ENCODE measurements around the gene SEMA4B.

Gene SEMA4B

DNA sequence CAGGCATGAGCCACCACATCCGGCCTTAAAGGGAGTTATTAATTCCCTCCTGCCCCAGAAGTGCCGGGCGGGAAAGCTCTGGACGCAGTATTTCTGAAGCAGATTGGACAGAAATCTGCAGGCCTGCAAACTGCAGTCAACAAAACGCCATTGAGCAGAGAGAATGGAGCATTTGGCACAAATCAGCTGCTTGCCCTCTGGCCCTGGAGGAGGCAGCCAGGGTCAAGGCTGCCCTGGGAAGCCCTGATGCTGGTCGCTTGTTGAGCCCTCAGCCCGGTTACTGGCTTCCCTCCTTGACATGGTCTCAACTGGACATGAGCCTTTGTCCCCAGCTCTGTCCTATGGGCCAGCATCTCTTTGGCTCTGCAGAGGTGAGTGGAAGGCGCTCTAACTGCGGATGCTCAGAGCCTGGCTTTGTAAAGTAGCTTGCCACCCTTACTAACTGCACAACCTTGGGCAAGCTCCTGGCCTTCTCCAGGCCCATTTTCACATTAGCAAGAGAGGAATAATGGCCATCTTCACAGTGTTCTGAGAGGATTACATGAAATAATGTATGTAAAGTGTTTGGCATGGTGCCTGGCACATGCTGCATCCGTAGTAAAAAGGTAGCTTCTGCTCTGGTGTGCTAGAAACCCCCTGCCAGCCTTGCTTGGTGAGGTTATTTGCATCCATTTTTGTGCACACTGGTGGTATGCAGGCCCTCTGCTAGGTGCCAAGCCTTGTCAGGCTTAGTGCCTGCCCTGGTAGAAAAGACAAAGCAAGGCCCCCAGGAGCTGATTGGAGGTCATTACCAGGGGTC lies 4.1 kb downstream of the SEMA4B start:
- no peak for DNase-seq (ENCODE audit: low read depth)

DNA sequence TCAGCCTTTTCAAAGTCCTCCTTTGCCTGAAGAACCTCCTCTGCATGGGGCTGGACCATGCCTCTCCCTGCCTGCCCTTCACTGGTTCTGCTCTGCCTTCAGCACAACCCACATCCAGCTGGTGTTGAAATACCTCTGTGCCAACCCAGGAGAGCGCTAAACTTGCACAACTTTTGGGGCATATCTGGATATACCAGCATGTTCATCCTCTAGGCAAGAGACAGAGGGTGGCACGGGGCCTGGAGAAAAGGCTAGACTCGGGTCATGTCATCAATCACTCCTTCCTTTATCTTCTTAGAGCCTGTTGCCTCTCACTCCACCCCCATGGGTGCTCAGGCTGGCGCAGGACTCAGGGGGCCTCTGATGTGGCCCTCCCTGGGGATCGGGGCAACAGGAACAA lies 4.8 kb downstream of the SEMA4B start:
- DNase-seq (ENCODE audit: low read depth) = no peak

DNA sequence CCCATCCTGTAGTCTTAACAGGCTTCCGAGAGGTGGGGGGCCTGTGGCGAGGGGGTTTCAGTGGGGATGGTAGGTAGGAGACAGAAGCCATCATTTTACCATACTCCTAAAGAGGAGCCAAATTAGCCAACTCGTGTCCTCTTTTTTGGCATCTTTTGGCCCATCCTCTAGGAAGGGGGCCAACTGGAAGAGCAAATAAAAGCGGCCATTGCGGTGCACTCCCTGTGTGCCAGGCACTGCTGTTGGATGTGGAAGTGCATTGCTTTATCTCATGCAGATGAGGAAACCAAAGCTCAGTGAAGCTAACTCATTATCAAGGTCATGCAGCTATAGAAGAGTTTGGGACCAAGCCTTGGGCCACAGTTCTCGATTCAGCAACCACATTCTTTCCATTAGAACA lies 6.1 kb downstream of the SEMA4B start:
- no peak for DNase-seq (ENCODE audit: low read depth)

DNA sequence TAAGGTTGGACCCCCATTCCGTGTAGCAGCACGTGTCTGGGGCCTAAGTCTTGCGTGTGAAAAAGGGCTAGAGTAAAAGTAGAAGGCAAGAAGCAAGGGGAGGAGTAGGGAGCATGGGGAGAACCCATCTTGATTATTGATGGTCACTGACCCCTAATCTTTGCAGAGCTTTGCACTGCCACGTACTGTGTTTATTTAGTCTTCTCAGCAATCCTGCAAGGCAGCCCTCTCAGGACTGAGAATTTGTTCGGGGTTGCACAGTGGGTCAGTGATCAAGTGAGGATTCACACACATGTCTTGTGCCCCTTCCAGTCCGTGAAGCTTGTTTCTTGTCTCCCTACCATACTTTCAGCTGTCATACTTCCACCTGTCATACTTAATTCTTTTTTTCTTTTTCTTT lies 7.2 kb downstream of the SEMA4B start:
- DNase-seq (ENCODE audit: low read depth) = no peak

DNA sequence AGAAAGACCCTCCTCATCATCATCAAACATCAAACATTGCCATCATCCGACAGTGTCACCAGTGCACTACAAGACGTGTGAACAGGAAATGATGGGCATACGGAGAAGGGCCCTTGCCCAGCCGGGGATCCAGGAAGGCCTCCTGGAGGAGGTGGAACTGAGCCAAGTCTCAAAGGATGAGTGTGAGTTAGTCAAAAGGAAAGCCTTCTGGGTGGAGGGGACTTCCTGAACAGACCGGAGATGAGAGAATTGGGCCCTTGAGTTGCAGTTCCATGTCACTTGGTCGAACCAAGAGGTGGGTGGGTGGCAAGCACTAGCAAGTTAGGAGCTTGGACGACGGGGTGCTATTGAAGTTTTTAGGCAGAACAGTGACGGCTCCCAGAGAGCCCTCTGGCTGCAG lies 8.5 kb downstream of the SEMA4B start:
- DNase-seq (ENCODE audit: low read depth) = no peak

DNA sequence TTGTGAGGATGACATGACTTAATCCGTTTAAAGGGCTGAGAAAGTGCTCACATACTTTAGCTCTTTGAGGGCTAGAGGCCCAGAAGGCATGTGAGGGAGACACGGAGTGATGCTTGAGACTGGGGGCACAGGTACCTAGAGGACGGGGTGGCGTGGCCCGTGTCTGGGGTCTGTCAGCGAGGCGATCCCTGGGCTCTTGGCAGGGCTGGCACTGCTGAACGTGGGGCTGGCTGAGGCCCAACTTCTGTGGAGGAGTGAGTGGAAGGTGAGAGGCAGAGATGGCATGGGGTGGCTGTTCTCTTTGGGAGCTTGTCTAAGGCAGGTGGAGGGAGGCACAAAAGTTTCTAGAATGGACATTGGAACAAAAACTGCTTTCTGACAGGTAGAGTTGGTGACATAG lies 9.5 kb downstream of the SEMA4B start:
- no peak for DNase-seq (ENCODE audit: low read depth)

DNA sequence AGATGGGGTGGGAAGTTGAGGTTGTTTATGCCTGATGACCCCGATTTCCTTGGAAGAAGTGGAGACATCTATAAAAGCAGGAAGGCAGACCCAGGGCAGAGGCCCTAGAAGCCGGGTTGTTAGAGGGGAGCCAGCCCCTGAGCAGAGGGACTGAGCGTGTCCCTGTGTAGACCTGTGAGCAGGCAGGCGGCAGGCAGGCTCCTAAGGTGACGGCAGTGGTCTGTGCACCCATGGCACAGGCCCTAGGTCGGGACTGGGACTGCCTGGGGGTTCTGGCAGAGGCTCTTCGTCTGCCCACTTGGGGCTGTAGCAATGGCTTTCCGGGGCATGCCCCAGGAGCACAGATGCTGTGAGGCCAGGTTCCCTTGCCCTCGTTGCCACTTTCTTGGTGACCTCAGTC lies 9.9 kb downstream of the SEMA4B start:
- no peak for DNase-seq (ENCODE audit: low read depth)

DNA sequence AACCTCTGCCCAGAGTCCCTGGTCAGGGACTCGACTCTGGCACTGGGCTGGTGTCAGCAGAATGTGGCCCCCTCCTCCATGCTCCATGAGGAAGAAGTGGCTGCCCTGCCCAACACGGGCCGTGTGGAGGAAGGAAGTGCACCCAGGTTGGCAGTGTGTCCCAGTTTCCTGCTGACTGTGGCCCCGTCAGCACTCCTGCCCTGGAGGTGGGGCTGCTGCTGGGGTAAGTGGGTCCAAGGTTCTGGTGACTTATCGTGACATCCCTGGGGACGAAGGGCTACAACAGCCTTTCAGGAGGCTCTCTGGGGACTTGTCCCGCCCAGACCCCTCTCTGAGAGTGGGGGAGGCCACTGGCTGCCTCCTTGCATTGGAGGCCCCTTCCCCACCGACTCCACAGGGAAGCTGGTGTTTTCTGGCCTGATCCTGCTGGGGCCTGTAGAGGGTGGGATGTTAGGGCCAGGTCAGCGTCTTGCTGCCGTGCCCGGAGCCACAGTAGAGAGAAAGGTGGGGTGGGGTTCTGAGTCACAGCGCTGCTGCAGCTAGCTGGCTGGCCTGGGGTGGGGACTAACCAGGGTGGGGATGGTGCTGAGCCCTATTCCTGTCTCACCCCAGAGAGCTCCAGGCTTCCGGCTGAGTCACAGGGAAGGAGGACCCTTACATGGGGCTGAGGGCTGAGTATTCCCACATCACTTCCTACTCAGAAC lies 10.5 kb downstream of the SEMA4B start:
- no peak for DNase-seq (ENCODE audit: low read depth)

DNA sequence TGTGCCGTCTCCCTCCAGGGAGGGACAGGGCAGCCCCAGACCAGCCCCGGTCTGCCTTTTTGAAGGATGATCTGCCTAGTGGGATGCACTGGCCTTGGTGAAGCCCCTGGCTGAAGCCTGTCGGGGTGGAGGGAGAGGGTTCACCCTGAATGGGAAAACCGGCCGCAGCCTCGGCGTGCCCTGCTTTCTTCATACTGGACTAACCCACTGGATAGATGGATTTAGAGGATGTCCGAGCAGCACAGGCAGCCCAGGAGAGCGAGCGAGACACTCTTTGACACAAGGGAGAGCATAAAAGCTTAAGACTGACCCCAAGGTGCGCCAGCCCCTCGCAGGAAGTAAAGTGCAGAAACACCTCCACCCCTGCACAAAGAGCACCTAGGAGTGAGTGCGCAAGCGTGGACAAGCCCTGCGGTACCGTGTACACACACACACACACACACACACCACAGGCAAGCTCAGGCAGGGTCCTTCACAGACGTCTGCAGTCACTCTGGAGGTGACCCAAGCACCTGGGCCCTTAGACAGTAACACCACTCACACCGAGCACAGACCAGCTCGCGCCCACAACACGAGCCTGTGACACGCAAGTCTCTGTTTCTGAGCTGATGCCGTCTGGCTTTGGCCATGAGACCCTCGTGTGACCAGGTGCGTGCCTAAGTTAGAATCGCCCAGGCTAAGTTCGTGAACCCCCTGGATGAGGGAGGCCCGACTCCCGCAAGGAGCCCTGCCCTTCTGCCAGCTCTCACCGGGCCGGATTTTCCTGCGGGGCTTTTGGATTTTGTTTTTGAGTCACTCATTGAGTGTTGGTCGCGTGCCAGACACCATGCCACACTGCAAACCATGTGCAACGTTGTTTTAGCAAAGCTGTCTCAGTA lies 11.3 kb downstream of the SEMA4B start:
- no peak for DNase-seq (ENCODE audit: low read depth)

DNA sequence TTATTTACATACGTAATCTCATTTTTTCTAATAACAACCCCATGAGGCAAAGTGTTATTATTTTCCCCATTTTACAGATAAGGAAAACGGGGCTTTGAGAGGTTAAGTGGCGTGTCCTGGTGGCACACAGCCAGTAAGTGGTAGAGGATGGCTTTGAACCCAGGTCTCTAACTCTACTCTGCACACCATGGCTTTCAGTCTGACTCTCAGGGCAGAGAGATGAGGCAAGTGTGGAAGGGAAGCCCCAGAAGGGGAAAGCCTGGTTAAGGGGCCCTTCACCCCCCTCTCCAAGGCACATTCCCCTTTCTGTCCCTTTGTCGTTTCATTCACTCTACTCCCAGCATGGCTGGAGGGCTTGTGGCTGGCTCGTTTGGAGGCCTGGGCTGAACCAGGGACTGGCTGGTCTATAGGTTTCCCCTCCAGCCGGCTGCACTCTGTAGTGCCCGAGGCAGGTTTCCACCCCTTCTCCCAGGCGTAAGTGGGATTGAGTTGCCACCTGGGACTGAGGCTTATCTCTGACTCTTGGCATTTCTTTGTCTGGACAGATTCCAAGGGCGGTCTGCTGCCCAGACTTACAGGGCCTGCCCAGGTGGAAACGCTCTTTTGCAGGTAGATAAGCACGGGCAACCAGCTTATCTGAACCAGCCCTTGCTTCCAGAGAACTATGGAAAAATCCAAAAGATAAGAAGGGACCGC lies 12.1 kb downstream of the SEMA4B start:
- no peak for DNase-seq (ENCODE audit: low read depth)

DNA sequence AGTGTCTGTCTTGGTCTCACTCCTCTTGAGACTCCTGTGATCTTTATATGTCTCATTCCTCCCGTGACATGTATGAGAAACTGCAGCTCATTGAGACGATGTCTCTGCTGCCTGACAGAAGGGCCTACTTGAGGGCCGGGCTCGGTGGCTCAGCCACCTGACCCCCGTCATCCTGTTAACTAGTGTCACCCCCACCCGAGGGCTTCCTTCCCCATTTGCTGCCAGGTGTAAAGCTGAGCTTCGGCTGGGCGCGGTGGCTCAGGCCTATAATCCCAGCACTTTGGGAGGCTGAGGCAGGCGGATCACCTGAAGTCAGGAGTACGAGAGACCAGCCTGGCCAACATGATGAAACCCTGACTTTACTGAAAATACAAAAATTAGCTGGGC lies 12.7 kb downstream of the SEMA4B start:
- no peak for DNase-seq (ENCODE audit: low read depth)

DNA sequence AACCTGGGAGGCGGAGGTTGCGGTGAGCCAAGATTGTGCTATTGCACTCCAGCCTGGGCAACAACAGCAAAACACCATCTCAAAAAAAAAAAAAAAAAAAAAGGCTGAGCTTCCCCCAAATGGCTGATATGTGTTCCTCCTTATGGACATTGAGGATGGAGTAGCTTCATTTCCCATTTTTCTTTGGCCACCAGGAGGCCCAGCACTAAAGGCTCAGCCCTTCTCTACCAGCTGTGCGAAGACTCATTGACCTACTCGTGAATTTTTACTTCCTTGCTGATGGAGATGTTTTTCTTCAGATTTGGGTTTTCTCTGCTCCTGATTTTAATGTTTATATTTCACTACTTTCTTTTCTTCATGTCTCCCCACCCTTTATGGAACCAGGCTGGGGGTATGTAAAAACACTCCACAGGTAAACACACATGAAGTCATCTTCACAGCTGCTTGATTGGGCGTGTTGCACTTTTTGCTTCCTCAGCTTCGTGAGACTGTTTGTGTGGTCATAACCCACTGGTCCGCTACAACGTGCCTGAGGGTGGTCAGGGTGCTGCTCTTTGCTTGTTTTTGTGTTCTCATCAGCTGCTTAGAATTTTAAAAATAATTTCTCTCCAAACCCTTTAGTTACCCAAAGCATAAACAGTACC lies 13.5 kb downstream of the SEMA4B start:
- DNase-seq (ENCODE audit: low read depth) = no peak

DNA sequence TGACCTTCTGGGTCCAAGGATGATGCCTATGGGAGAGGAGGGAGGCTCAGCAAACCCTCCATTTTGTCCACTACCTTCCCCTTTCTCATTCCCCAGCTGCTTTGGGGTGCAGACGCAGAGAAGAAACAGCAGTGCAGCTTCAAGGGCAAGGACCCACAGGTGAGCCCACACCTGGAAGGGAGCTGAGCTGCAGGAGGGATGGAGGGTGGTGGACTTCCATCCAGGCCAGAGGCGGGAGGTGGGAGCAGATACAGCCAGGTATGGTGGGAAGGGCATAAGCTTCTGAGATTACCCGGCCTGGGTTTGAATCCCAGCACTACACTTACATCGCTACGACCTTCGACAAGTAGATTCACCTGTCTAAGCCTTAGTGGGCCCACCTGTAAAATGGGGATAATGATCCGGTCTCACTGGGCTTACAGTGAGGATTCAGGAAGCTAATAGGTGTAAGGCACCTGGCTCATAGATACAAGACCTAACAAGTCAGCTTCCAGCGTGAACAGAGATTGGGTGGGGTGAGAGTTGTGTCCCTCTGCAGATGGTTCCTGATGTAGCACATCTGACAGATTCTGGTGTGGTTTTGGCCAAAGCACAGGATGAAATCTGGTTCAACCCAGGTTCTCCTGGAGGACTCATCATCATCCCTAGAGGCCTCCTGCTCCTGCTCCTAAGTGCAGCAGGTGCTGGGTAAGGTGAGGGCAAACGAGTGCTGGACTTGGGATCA lies 16.7 kb downstream of the SEMA4B start:
- no peak for DNase-seq (ENCODE audit: low read depth)

DNA sequence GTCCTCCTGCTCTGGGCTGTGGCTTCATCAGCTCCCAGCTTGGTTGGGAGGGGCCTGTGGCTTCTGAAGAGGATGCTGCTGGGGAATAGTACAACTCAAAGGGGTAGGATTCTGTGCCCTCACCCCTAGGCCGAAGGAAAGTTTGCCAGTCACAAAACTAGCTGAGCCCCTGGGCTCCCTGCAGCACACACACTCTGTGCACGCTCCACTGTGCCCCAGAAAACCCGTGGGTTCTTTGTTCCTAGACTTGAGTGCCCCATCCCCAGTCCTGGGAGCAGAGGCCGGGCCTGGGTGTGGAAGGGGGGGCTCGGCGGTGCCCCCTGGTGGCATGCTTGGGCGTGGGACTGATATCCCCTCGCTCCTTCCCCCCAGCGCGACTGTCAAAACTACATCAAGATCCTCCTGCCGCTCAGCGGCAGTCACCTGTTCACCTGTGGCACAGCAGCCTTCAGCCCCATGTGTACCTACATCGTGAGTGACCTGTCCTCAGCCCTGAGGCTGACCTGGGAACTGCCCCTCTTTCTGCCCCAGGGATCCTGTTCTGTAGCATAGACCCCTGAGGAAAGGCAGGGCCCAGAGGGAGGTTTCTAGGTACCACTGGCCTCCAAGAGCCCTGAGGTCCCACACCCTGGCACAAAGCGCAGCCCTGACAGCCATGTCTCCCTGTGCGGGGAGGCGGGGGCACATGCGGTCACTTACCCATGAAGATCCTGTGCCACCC lies 18.5 kb downstream of the SEMA4B start:
- DNase-seq (ENCODE audit: low read depth) = no peak

DNA sequence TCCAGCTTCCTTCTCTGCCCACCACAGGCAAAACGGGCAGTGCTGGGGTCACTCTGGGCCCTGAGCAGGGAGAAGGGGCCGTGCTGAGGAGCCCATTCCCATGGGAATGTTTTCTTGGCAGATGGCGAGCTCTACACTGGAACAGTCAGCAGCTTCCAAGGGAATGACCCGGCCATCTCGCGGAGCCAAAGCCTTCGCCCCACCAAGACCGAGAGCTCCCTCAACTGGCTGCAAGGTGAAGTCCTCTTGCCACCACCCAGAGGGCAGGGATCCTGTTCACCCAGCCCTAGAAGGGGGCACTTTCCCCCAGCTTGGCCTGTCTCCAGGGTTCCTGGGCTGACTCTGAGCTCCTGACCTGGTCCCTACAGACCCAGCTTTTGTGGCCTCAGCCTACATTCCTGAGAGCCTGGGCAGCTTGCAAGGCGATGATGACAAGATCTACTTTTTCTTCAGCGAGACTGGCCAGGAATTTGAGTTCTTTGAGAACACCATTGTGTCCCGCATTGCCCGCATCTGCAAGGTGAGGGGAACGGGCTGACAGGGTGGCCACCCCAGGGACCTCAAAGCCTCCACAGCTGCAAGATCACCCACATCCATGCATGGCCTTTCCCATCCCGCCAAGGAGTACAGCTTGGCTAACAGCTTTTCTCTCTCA lies 20.2 kb downstream of the SEMA4B start:
- no peak for DNase-seq (ENCODE audit: low read depth)

DNA sequence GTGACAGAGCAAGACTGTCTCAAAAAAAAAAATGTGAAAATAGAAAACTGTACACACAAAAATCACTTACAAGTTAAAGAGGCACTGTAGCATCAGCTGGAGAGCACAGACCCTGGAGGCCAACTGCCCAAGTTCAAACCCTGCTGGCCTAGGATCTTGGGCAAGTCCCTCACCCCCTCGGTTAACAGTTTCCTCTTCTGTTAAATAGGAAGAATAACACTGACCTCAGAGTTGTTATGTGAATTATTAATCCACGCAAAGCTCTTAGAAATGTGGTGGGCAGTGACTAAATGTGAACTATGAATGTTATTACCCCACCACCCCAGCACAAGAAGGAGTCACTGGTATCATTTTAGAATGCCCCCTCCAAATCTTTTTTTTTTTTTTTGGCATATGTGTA lies 21.4 kb downstream of the SEMA4B start:
- no peak for DNase-seq (ENCODE audit: low read depth)

DNA sequence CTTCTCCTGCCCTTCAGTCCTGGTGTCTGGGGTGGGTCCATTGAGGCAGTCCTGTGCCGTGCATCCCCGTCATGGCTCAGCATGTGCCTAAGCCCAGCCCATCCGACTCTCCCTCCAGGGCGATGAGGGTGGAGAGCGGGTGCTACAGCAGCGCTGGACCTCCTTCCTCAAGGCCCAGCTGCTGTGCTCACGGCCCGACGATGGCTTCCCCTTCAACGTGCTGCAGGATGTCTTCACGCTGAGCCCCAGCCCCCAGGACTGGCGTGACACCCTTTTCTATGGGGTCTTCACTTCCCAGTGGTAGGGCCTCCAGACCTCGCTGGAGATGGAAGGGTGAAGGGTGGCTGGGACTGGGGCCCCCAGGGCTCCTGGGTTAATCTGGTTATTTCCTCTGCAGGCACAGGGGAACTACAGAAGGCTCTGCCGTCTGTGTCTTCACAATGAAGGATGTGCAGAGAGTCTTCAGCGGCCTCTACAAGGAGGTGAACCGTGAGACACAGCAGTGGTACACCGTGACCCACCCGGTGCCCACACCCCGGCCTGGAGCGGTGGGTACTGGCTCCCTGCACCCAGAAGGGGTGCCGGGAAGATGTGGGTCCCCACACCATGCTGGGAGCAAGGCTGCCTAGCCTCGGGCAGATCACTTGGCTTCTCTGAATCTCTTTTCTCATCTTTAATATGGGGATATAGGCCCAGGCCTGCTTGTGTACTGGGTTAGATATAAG lies 22.5 kb downstream of the SEMA4B start:
- no peak for DNase-seq (ENCODE audit: low read depth)

DNA sequence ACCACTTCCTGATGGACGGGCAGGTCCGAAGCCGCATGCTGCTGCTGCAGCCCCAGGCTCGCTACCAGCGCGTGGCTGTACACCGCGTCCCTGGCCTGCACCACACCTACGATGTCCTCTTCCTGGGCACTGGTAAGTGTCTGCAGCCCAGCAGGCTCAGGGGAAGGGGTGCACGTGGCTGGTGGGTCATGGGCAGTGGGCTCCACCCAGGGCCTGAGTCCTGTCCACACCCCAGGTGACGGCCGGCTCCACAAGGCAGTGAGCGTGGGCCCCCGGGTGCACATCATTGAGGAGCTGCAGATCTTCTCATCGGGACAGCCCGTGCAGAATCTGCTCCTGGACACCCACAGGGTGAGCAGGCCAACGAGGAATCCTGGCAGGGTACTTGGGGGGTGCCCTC lies 23.9 kb downstream of the SEMA4B start:
- no peak for DNase-seq (ENCODE audit: low read depth)

All from stimulated activated CD8-positive, alpha-beta memory T cell treated with anti-CD3 and anti-CD28 coated beads, Interleukin-7, amount 100 ng/mL, for 24 hours (primary cell).